Smooth muscle cell (in vitro differentiated cells): ENCODE data around the gene PATL2. TPM values are rescaled to one million over a fixed set of nuclear protein-coding genes. Genes with fewer than 3 reads are reported as not detected.
"Not testable (repeated sequence)": the region's sequence is repeated elsewhere in the genome, so short reads cannot be mapped to it uniquely, and the experiment has no call there.

Experiments
- DNase-seq: peaks from one replicate; lab custom pipeline; 2025; ENCODE audit not compliant: unreplicated experiment; lab: John Stamatoyannopoulos, UW
- H2AFZ ChIP-seq: fragments of 200-600 bp; sonication (generic); 2 replicates; pipeline ENCODE4 v1.6.0; 2016; ENCODE audit warnings: antibody characterized with exemption, low read depth, mild to moderate bottlenecking
- H3F3A ChIP-seq: fragments of 200-600 bp; sonication (generic); 2 replicates; pipeline ENCODE4 v1.6.0; 2017; ENCODE audit warnings: antibody characterized with exemption, low read depth
- H3K27ac ChIP-seq: fragments of 200-600 bp; sonication (generic); 2 replicates; pipeline ENCODE4 v1.5.1; 2016; ENCODE audit warnings: low read depth, mild to moderate bottlenecking
- H3K27me3 ChIP-seq: fragments of 200-600 bp; sonication (generic); 2 replicates; pipeline ENCODE4 v1.6.1; 2016; ENCODE audit warnings: low read depth, mild to moderate bottlenecking
- H3K36me3 ChIP-seq: fragments of 200-600 bp; sonication (generic); 2 replicates; pipeline ENCODE4 v1.5.1; 2016; ENCODE audit warnings: low read depth
- H3K4me1 ChIP-seq: fragments of 200-600 bp; sonication (generic); 2 replicates; pipeline ENCODE4 v1.5.1; 2016; ENCODE audit warnings: low read depth
- H3K4me2 ChIP-seq: fragments of 200-600 bp; sonication (generic); 2 replicates; pipeline ENCODE4 v1.6.0; 2016; ENCODE audit warnings: mild to moderate bottlenecking
- H3K4me3 ChIP-seq: fragments of 200-600 bp; sonication (generic); 2 replicates; pipeline ENCODE4 v1.5.1; 2016; ENCODE audit warnings: mild to moderate bottlenecking
- H3K79me2 ChIP-seq: fragments of 200-600 bp; sonication (generic); 2 replicates; pipeline ENCODE4 v1.6.0; 2016; ENCODE audit warnings: low read depth, mild to moderate bottlenecking
- H3K9ac ChIP-seq: fragments of 200-600 bp; sonication (generic); 2 replicates; pipeline ENCODE4 v1.6.0; 2016; ENCODE audit warnings: low read depth
- H3K9me3 ChIP-seq: fragments of 200-600 bp; sonication (generic); replicated peaks from 2 replicates; pipeline ENCODE4 v1.5.1; 2016; ENCODE audit warnings: low read depth
- H4K20me1 ChIP-seq: fragments of 200-600 bp; sonication (generic); 2 replicates; pipeline ENCODE4 v1.6.0; 2016; ENCODE audit warnings: low read depth
- WGBS: methylation state at CpG from one replicate; pipeline ENCODE4 v1.1.7; 2016; ENCODE audit warnings: low lambda C conversion rate; 5-methylcytosine and 5-hydroxymethylcytosine counted together
- polyA plus RNA-seq: library from polyadenylated mRNA; unstranded; fragments of >200 nt; fragmentation: Nextera tagmentation; extraction: Ambion mirVana; gene quantifications from 2 replicates; pipeline ENCODE4 v1.2.1, GENCODE V29; 2016
- total RNA-seq: library from RNA; depleted of rRNA; stranded (reverse); fragments of >200 nt; gene quantifications from 2 replicates; pipeline ENCODE4 v1.2.3, GENCODE V29; 2014
- TF ChIP-seq, protein P1 (sequence below): fragments of 200-600 bp; sonication (generic); IDR thresholded peaks from 2 replicates; pipeline ENCODE4 v1.5.1; 2017; ENCODE audit warnings: borderline replicate concordance, mild to moderate bottlenecking, antibody characterized with exemption; ENCODE audit not compliant: insufficient read depth, poor library complexity, severe bottlenecking

Gene PATL2
- total and polyA plus RNA-seq, 2 experiments from 2014 or later, result not detected

DNA sequence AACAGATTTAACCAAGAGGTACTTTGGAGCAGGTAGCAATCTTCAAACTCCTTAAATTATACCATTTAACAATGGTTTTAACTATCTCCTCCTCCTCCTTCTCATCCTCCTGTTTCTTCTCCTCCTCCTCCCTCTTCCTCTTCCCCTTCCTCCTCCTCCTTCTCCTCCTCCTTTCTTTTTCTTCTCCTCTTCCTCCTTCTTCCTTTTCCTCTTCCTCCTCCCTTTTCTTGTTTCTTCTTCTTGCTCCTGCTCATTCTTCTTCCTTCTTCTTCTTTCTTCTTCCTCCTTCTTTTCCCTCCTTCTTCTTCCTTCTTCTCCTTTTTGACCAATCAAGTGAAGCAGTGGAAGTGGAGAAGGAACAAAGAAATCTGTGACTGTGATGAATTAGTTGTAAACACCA is 14.1 kb downstream of the PATL2 start:
- H2AFZ ChIP-seq, result no peak overlapping the region
- TF ChIP-seq, protein P1, sequence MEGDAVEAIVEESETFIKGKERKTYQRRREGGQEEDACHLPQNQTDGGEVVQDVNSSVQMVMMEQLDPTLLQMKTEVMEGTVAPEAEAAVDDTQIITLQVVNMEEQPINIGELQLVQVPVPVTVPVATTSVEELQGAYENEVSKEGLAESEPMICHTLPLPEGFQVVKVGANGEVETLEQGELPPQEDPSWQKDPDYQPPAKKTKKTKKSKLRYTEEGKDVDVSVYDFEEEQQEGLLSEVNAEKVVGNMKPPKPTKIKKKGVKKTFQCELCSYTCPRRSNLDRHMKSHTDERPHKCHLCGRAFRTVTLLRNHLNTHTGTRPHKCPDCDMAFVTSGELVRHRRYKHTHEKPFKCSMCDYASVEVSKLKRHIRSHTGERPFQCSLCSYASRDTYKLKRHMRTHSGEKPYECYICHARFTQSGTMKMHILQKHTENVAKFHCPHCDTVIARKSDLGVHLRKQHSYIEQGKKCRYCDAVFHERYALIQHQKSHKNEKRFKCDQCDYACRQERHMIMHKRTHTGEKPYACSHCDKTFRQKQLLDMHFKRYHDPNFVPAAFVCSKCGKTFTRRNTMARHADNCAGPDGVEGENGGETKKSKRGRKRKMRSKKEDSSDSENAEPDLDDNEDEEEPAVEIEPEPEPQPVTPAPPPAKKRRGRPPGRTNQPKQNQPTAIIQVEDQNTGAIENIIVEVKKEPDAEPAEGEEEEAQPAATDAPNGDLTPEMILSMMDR, result no peak

DNA sequence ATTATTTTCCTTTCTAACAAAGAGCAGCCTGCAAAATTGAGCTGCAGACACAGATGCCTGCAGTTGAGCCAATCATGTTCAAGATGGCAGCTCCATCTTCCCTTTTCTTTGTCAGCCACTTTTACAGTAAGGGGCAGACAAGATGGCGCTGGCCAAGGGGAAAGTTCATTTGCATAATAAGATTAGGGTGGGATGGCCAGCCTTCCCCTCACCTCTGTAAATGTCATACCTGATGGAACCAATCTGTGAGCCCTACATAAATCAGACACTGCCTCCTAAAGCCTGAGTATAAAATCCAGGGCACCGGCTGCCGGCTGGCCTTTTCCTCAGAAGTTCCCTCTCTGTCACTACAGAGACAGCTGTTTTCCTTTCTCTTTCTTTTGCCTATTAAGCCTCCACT is 15.8 kb downstream of the PATL2 start:
- Histone ChIP-seq H3F3A (no peaks in the 10 kb centered on the region), H4K20me1 (no peaks in the 10 kb centered on the region), H3K4me3 (no peak overlapping the region), H3K9ac (no peak overlapping the region), H3K4me1 (no peaks in the 10 kb centered on the region), H3K4me2 (no peak overlapping the region), H3K27ac (no peak overlapping the region), H3K27me3 (peaks cover 4% of the 10 kb centered on the region), H3K36me3 (no peaks in the 10 kb centered on the region), H3K79me2 (no peaks in the 10 kb centered on the region), H3K9me3 (no peaks in the 10 kb centered on the region), H2AFZ (no peak overlapping the region)
- TF ChIP-seq, protein P1, result no peak
- WGBS, result 81% methylated on average over 3 of the region's 3 CpGs
- no peak for DNase-seq

More for the DNA sequence above, 14.1 kb downstream of the PATL2 start:
- H3K27ac ChIP-seq, result no peak overlapping the region
- H3K9me3 ChIP-seq, result no peaks in the 10 kb centered on the region
- no peak overlapping the region for H3K4me3 ChIP-seq
- H3K27me3 ChIP-seq, result peaks cover 4% of the 10 kb centered on the region
- no peaks in the 10 kb centered on the region for H3K79me2 ChIP-seq
- no peaks in the 10 kb centered on the region for H3K4me1 ChIP-seq
- no peaks in the 10 kb centered on the region for H4K20me1 ChIP-seq
- DNase-seq, result no peak
- H3F3A ChIP-seq, result no peaks in the 10 kb centered on the region
- no peaks in the 10 kb centered on the region for H3K36me3 ChIP-seq
- no peak overlapping the region for H3K9ac ChIP-seq
- H3K4me2 ChIP-seq, result no peak overlapping the region

DNA sequence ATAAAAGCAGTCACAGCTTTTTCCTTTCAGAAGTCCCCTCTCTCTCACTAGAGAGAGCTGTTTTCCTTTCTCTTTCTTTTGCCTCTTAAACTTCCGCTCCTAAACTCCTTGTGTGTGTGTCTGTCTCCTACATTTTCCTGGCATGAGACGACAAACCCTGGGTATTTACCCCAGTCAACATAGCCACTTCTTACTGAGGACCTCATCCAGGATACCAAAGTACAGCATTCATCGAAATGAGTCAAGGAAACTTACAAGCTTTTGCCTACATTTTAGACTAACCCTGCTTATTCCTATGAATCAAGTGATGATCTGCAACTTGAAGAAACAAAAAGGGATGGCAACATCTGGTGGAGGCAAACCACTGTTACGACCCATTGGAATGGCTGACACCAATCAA is 16.7 kb downstream of the PATL2 start:
- H3K4me3 ChIP-seq, result no peak overlapping the region
- H3K4me2 ChIP-seq, result no peak overlapping the region
- DNase-seq, result no peak
- H3K9ac ChIP-seq, result no peak overlapping the region
- H2AFZ ChIP-seq, result no peak overlapping the region
- H3K79me2 ChIP-seq, result no peaks in the 10 kb centered on the region
- H4K20me1 ChIP-seq, result no peaks in the 10 kb centered on the region
- H3F3A ChIP-seq, result no peaks in the 10 kb centered on the region
- H3K9me3 ChIP-seq, result no peaks in the 10 kb centered on the region
- 86% methylated on average over 4 of the region's 4 CpGs for WGBS
- no peaks in the 10 kb centered on the region for H3K4me1 ChIP-seq
- TF ChIP-seq, protein P1, result no peak
- no peak overlapping the region for H3K27ac ChIP-seq
- H3K27me3 ChIP-seq, result peaks cover 4% of the 10 kb centered on the region
- H3K36me3 ChIP-seq, result no peaks in the 10 kb centered on the region

DNA sequence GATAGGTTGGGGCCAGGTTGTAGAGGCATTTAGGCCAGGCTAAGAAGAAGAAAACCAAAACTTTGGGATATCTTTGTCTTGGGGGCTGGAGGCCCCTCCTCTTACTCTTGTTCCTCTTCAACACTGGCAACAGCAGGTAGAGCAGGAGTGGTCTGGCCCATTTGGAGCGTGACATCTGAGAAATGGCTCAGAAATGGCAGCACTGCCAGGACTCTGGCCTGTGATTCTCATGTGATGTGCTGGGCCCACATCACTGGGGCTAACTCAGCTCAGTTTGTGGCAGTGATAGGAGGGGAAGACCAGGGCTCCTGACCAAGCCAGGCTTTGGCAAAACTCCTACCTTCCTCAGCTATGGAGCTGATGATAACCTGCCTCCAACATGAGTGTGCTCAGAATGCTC is 18.5 kb downstream of the PATL2 start:
- Histone ChIP-seq H3K4me2 (no peak overlapping the region), H3K79me2 (no peaks in the 10 kb centered on the region), H3K4me1 (no peaks in the 10 kb centered on the region), H3K9me3 (no peaks in the 10 kb centered on the region), H3F3A (no peaks in the 10 kb centered on the region), H3K27me3 (peaks cover 4% of the 10 kb centered on the region), H4K20me1 (no peaks in the 10 kb centered on the region), H3K36me3 (no peaks in the 10 kb centered on the region), H3K27ac (no peak overlapping the region), H3K4me3 (no peak overlapping the region), H3K9ac (no peak overlapping the region), H2AFZ (no peak overlapping the region)
- 95% methylated on average over 1 of the region's 1 CpG for WGBS
- DNase-seq, result no peak
- TF ChIP-seq, protein P1, result no peak

DNA sequence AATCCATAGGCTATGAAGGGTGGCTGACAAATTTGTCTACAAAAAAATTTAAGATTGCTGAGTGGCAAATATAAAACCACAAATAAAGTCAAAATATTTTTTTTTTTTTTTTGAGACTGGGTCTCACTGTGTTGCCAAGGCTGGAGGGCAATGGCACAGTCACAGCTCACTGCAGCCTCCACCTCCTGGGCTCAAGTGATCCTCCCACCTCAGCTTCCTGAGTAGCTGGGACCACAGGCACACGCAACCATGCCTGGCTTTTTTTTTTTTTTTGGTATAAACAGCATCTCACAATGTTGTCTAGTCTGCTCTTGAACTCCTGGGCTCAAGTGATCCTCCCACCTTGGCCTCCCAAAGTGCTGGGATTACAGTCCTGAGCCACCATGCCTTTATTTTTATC is 20.9 kb downstream of the PATL2 start:
- H3K27me3 ChIP-seq, H3K9me3 ChIP-seq, H3K79me2 ChIP-seq, H3K9ac ChIP-seq, H3F3A ChIP-seq, H3K4me3 ChIP-seq, H3K27ac ChIP-seq, H3K4me1 ChIP-seq, H2AFZ ChIP-seq, H3K4me2 ChIP-seq, DNase-seq, H3K36me3 ChIP-seq, H4K20me1 ChIP-seq: not testable (repeated sequence)
- 92% methylated on average over 1 of the region's 1 CpG for WGBS

DNA sequence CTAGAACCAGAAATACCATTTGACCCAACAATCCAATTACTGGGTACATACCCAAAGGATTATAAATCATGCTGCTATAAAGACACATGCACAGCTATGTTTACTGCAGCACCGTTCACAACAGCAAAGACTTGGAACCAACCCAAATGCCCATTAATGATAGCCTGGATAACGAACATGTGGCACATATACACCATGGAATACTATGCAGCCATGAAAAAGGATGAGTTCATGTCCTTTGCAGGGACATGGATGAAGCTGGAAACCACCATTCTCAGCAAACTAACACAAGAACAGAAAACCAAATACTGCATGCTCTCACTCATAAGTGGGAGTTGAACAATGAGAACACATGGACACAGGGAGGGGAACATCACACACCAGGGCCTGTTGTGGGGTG is 21.8 kb downstream of the PATL2 start:
- WGBS, result 72% methylated on average over 2 of the region's 2 CpGs

More for the DNA sequence above, 21.8 kb downstream of the PATL2 start:
- not testable (repeated sequence) for H3K4me1 ChIP-seq, H3K9ac ChIP-seq, DNase-seq, H3K4me3 ChIP-seq, H3K36me3 ChIP-seq, H4K20me1 ChIP-seq, H3K9me3 ChIP-seq, H3F3A ChIP-seq, H3K27me3 ChIP-seq, H3K79me2 ChIP-seq, H3K27ac ChIP-seq, H3K4me2 ChIP-seq, H2AFZ ChIP-seq
